H1 (cell line): ENCODE data around the gene ZBTB44. TPM values are rescaled to one million over a fixed set of nuclear protein-coding genes. Genes with fewer than 3 reads are reported as not detected.

Source experiments
- CTCF ChIA-PET: fragments of 300-600 bp; sonication (Branson Sonifier 250); formaldehyde crosslinking; loops from one replicate; lab custom pipeline; 2021; ENCODE audit not compliant: partially characterized antibody; lab: Charles Lee
- POLR2A ChIA-PET: fragments of 300-600 bp; sonication (Branson Sonifier 250); formaldehyde crosslinking; loops from one replicate; lab custom pipeline; 2021; ENCODE audit warnings: inconsistent platforms; ENCODE audit not compliant: partially characterized antibody; lab: Charles Lee
- DNase-seq, 2 experiments: peaks; one replicate each; pipeline versions ENCODE4 v3.0.0 to v3.0.0-alpha.2; 2010 to 2022; ENCODE audit warnings: low spot score in 2 of 2, low read depth in 1 of 2, mixed read lengths in 1 of 2
- FAIRE-seq: peaks from 2 replicates; lab custom pipeline; 2011; peaks lifted over from hg19 to GRCh38; lab: Jason Lieb, UNC
- H2AFZ ChIP-seq: 2 replicates; pipeline ENCODE4 v1.8.1; 2012; ENCODE audit warnings: low read length, inconsistent platforms
- H2AK5ac ChIP-seq: 2 replicates; pipeline ENCODE4 v1.6.1; 2013; ENCODE audit warnings: low read depth, low read length
- H2BK120ac ChIP-seq: replicated peaks from 2 replicates; pipeline ENCODE3; 2013; ENCODE audit warnings: low read depth, low read length, inconsistent platforms
- H2BK12ac ChIP-seq: 2 replicates; pipeline ENCODE4 v1.6.1; 2013; ENCODE audit warnings: low read depth, low read length
- H2BK15ac ChIP-seq: 2 replicates; pipeline ENCODE4 v1.6.1; 2013; ENCODE audit warnings: low read length
- H2BK20ac ChIP-seq: 2 replicates; pipeline ENCODE4 v1.6.1; 2013; ENCODE audit warnings: low read length
- H2BK5ac ChIP-seq: 2 replicates; pipeline ENCODE4 v1.6.1; 2013; ENCODE audit warnings: low read depth, low read length
- H3K14ac ChIP-seq: 2 replicates; pipeline ENCODE4 v1.6.1; 2013; ENCODE audit warnings: inconsistent platforms; ENCODE audit not compliant: insufficient read length
- H3K18ac ChIP-seq: 2 replicates; pipeline ENCODE4 v1.6.1; 2013; ENCODE audit warnings: low read length; ENCODE audit errors: extremely low read depth
- H3K23ac ChIP-seq: 2 replicates; pipeline ENCODE4 v1.6.1; 2013; ENCODE audit warnings: inconsistent platforms; ENCODE audit not compliant: insufficient read length
- H3K23me2 ChIP-seq: 2 replicates; pipeline ENCODE4 v1.6.1; 2013; ENCODE audit warnings: low read depth, low read length
- H3K27ac ChIP-seq: 2 replicates; pipeline ENCODE4 v1.6.1; 2011; ENCODE audit warnings: low read depth, low read length, inconsistent platforms
- H3K27me3 ChIP-seq, 4 experiments: replicated peaks in 1 of 4; 1 replicate in 1 of 4; 2 replicates in 3 of 4; pipeline versions ENCODE4 v1.6.1 to v1.8.1; 2011 to 2013; ENCODE audit warnings: low read length in 3 of 4, mild to moderate bottlenecking in 3 of 4, inconsistent platforms in 2 of 4, mixed read lengths in 2 of 4, moderate library complexity in 1 of 4; ENCODE audit not compliant: control insufficient read depth in 3 of 4, insufficient read depth in 3 of 4; ENCODE audit errors: extremely low read depth in 1 of 4
- H3K36me3 ChIP-seq, 4 experiments: 2 replicates each; pipeline versions ENCODE4 v1.6.1 to v1.8.1; 2011 to 2013; ENCODE audit warnings: mild to moderate bottlenecking in 4 of 4, low read length in 3 of 4, moderate library complexity in 2 of 4, control low read depth in 1 of 4, inconsistent platforms in 1 of 4; ENCODE audit not compliant: insufficient read depth in 4 of 4, control insufficient read depth in 2 of 4
- H3K4ac ChIP-seq: replicated peaks from 2 replicates; pipeline ENCODE3; 2013; ENCODE audit warnings: low read length, low read depth, mixed read lengths, inconsistent platforms; ENCODE audit not compliant: insufficient read length
- H3K4me1 ChIP-seq, 4 experiments: replicated peaks in 1 of 4; 1 replicate in 1 of 4; 2 replicates in 3 of 4; pipeline versions ENCODE4 v1.6.1 to v1.8.1; 2011 to 2013; ENCODE audit warnings: low read length in 3 of 4, inconsistent platforms in 2 of 4, mixed read lengths in 1 of 4; ENCODE audit not compliant: insufficient read depth in 4 of 4, control insufficient read depth in 3 of 4
- H3K4me2 ChIP-seq, 2 experiments: 2 replicates each; pipeline versions ENCODE4 v1.6.1 to v1.8.1; 2011 to 2013; ENCODE audit warnings: low read depth in 2 of 2, low read length in 2 of 2, control low read depth in 1 of 2, inconsistent platforms in 1 of 2, mild to moderate bottlenecking in 1 of 2; ENCODE audit not compliant: insufficient read depth in 1 of 2
- H3K4me3 ChIP-seq, 4 experiments: fragments of 200-600, 300-600 bp in 1 of 4; sonication (generic), shearing (Covaris generic), sonication (Bioruptor Twin) in 1 of 4; 2 replicates each; pipeline versions ENCODE4 v1.5.1 to v1.8.1; 2011 to 2016; ENCODE audit warnings: low read length in 4 of 4, low read depth in 3 of 4, control low read depth in 2 of 4, inconsistent platforms in 2 of 4, mild to moderate bottlenecking in 2 of 4, mixed read lengths in 1 of 4, moderate library complexity in 1 of 4; ENCODE audit not compliant: insufficient read depth in 2 of 4; ENCODE audit errors: extremely low read depth in 1 of 4
- H3K56ac ChIP-seq: replicated peaks from 2 replicates; pipeline ENCODE3; 2013; ENCODE audit warnings: low read depth, mild to moderate bottlenecking, mixed read lengths, low read length, inconsistent platforms; ENCODE audit not compliant: insufficient read length
- H3K79me1 ChIP-seq: 2 replicates; pipeline ENCODE4 v1.6.1; 2013; ENCODE audit warnings: low read depth, low read length, control low read depth
- H3K79me2 ChIP-seq, 2 experiments: 2 replicates each; pipeline versions ENCODE4 v1.6.1 to v1.8.1; 2012 to 2013; ENCODE audit warnings: low read length in 2 of 2, mild to moderate bottlenecking in 2 of 2, inconsistent platforms in 1 of 2; ENCODE audit not compliant: insufficient read depth in 2 of 2, control insufficient read depth in 1 of 2
- H3K9ac ChIP-seq, 4 experiments: replicated peaks in 1 of 4; 1 replicate in 1 of 4; 2 replicates in 3 of 4; pipeline versions ENCODE4 v1.6.1 to v1.8.1; 2011 to 2013; ENCODE audit warnings: low read depth in 3 of 4, low read length in 3 of 4, control low read depth in 2 of 4, mild to moderate bottlenecking in 2 of 4, moderate library complexity in 2 of 4, inconsistent platforms in 1 of 4; ENCODE audit errors: extremely low read depth in 1 of 4
- H3K9me3 ChIP-seq, 2 experiments: 2 replicates each; pipeline versions ENCODE4 v1.6.1 to v1.8.1; 2012 to 2013; ENCODE audit warnings: mild to moderate bottlenecking in 2 of 2, moderate library complexity in 2 of 2, control low read depth in 1 of 2, inconsistent platforms in 1 of 2, low read depth in 1 of 2, low read length in 1 of 2, mixed read lengths in 1 of 2; ENCODE audit not compliant: insufficient read depth in 2 of 2
- H4K20me1 ChIP-seq, 2 experiments: replicated peaks in 1 of 2; 2 replicates each; pipeline versions ENCODE3 to v1.8.1; 2011 to 2013; ENCODE audit warnings: inconsistent platforms in 2 of 2, low read length in 2 of 2, mild to moderate bottlenecking in 1 of 2; ENCODE audit not compliant: insufficient read depth in 2 of 2, control insufficient read depth in 1 of 2
- H4K5ac ChIP-seq: 2 replicates; pipeline ENCODE4 v1.6.1; 2013; ENCODE audit warnings: low read length, low read depth, mixed read lengths, inconsistent platforms; ENCODE audit not compliant: insufficient read length
- H4K8ac ChIP-seq: 2 replicates; pipeline ENCODE4 v1.8.0; 2013; ENCODE audit warnings: mild to moderate bottlenecking, moderate library complexity, low read length, inconsistent platforms; ENCODE audit not compliant: insufficient read depth; ENCODE audit errors: extremely low read depth
- H4K91ac ChIP-seq: replicated peaks from 2 replicates; pipeline ENCODE3; 2013; ENCODE audit warnings: low read length, mixed read lengths, inconsistent platforms; ENCODE audit not compliant: insufficient read length
- ATF3 ChIP-seq: IDR thresholded peaks from 2 replicates; pipeline ENCODE4 v1.6.1; 2011; ENCODE audit warnings: low read depth, mild to moderate bottlenecking, low read length; ENCODE audit not compliant: insufficient read depth
- BCL11A ChIP-seq, 2 experiments: IDR thresholded peaks; one replicate each; pipeline ENCODE4 v1.6.1; 2011; ENCODE audit warnings: low read depth in 2 of 2, low read length in 2 of 2, mild to moderate bottlenecking in 2 of 2
- CEBPB ChIP-seq: IDR thresholded peaks from 2 replicates; pipeline ENCODE4 v1.6.1; 2012; ENCODE audit warnings: low read depth, low read length
- CHD1 ChIP-seq: IDR thresholded peaks from 2 replicates; pipeline ENCODE4 v1.6.1; 2012; ENCODE audit warnings: low read depth, low read length, improper control_type of control experiment
- CREB1 ChIP-seq: IDR thresholded peaks from 2 replicates; pipeline ENCODE4 v1.6.1; 2012; ENCODE audit warnings: inconsistent platforms
- EZH2 ChIP-seq: fragments of 200-600 bp; sonication (generic); IDR thresholded peaks from 2 replicates; pipeline ENCODE4 v1.7.1; 2012; ENCODE audit warnings: low read depth, mild to moderate bottlenecking, moderate library complexity, low read length, inconsistent platforms; ENCODE audit not compliant: severe bottlenecking
- GTF2F1 ChIP-seq: IDR thresholded peaks from 2 replicates; pipeline ENCODE4 v1.6.1; 2012; ENCODE audit warnings: low read depth, low read length, improper control_type of control experiment, borderline replicate concordance
- HDAC6 ChIP-seq: IDR thresholded peaks from one replicate; pipeline ENCODE4 v1.7.1; 2012; ENCODE audit warnings: low read depth, mild to moderate bottlenecking, inconsistent platforms, low read length, moderate library complexity
- JUND ChIP-seq: IDR thresholded peaks from 2 replicates; pipeline ENCODE4 v1.6.1; 2011; ENCODE audit warnings: mild to moderate bottlenecking, improper control_type of control experiment, low read length
- NANOG ChIP-seq: IDR thresholded peaks from 2 replicates; pipeline ENCODE4 v1.6.1; 2011; ENCODE audit warnings: low read length, low read depth, mild to moderate bottlenecking, inconsistent platforms; ENCODE audit not compliant: insufficient read depth, poor library complexity, severe bottlenecking
- RAD21 ChIP-seq, 2 experiments: IDR thresholded peaks in 1 of 2; conservative IDR thresholded peaks in 1 of 2; 2 replicates each; pipeline ENCODE4 v1.6.1; 2011; ENCODE audit warnings: low read depth in 2 of 2, low read length in 2 of 2, improper control_type of control experiment in 1 of 2, inconsistent platforms in 1 of 2, mild to moderate bottlenecking in 1 of 2, moderate library complexity in 1 of 2
- RXRA ChIP-seq: IDR thresholded peaks from 2 replicates; pipeline ENCODE4 v1.6.1; 2011; ENCODE audit warnings: low read depth, mild to moderate bottlenecking, low read length, moderate library complexity; ENCODE audit not compliant: insufficient read depth
- SAP30 ChIP-seq: fragments of 300-600 bp; sonication (generic); IDR thresholded peaks from 2 replicates; pipeline ENCODE4 v1.7.1; 2012; ENCODE audit warnings: low read length, moderate library complexity, mild to moderate bottlenecking, inconsistent platforms; ENCODE audit not compliant: insufficient read depth, insufficient replicate concordance
- WGBS, 2 experiments: shearing (Covaris generic) in 1 of 2; methylation state at CpG; one replicate each; pipeline versions ENCODE4 v1.1.6 to v1.1.7; 2013 to 2015; ENCODE audit warnings: low lambda C conversion rate in 2 of 2, mixed read lengths in 2 of 2, inconsistent platforms in 1 of 2, low coverage in 1 of 2, missing lambda C conversion rate in 1 of 2; ENCODE audit not compliant: insufficient replicate concordance in 2 of 2, insufficient coverage in 1 of 2, insufficient read length in 1 of 2; ENCODE audit errors: extremely low coverage in 1 of 2, missing lambda C conversion rate in 1 of 2; 5-methylcytosine and 5-hydroxymethylcytosine counted together
- polyA plus RNA-seq, 7 experiments: library from polyadenylated mRNA; depleted of rRNA in 3 of 7; stranded (reverse) in 5 of 7; unstranded in 2 of 7; fragments of >200 nt in 5 of 7; fragments of 200-250 nt in 2 of 7; gene quantifications; 1 replicate in 5 of 7; 2 replicates in 1 of 7; 4 replicates in 1 of 7; pipeline versions ENCODE4 v1.2.1 to v1.2.3, GENCODE V29; 2011 to 2013; ENCODE audit warnings: missing spikeins in 2 of 7, mixed read lengths in 2 of 7
- total RNA-seq: library from RNA; stranded (reverse); fragmentation: NEBNext Ultra II Directional; extraction: Animal tissue kit (Norgen Biotek cat#: 25700); gene quantifications from 2 replicates; pipeline ENCODE4 v1.2.1, GENCODE V29; 2021

ZBTB44 gene
- total and polyA plus RNA-seq, 2 of the 8 experiments (the other 6 are each of a cell fraction or from before 2014, with no cell fraction given) = 37.2 to 158 TPM

- peaks cover 0 to 4% of the 10 kb centered on the region in 2 experiments for H4K20me1 ChIP-seq
- ChIA-PET CTCF (no interaction called here), POLR2A (interaction anchor here (1.5 kb wide), 1 partner anchor 10 kb away, joined by 6 read pairs; no protein-coding TSS in a partner anchor)
- H3K79me1 ChIP-seq = no peaks in the 10 kb centered on the region
- no peak overlapping the region for H4K91ac ChIP-seq
- no peak overlapping the region for H2AFZ ChIP-seq
- no peak overlapping the region for H4K5ac ChIP-seq
- H3K4ac ChIP-seq = no peak overlapping the region
- no peak overlapping the region for H3K4me3 ChIP-seq
- H4K8ac ChIP-seq = no peak overlapping the region; the same call in 1 of the 2 replicates
- no peaks in the 10 kb centered on the region; a peak in 1 of 4 replicates for H3K9me3 ChIP-seq
- no peak overlapping the region for H2BK15ac ChIP-seq
- no peak overlapping the region for H2AK5ac ChIP-seq
- no peak overlapping the region for H3K27ac ChIP-seq
- no peak overlapping the region for H3K23ac ChIP-seq
- 98% methylated on average over 6 of the region's 6 CpGs; no CpG with 5 or more reads in 1 of the 2 experiments for WGBS, 2 experiments
- FAIRE-seq (no peak), DNase-seq (no peak)
- H3K23me2 ChIP-seq = no peaks in the 10 kb centered on the region
- no peak overlapping the region for H2BK20ac ChIP-seq
- H3K9ac ChIP-seq = 0 out of 7 replicates have a peak overlapping the region, but pooled peaks of 1 of the 4 experiments have one; percentile 8
- H3K27me3 ChIP-seq = no peaks in the 10 kb centered on the region
- no peak overlapping the region for H2BK120ac ChIP-seq
- H3K4me2 ChIP-seq = no peak overlapping the region
- H3K18ac ChIP-seq = no peak overlapping the region
- no peak overlapping the region for H2BK12ac ChIP-seq
- H3K36me3 ChIP-seq = peaks cover 4 to 40% (median 17%) of the 10 kb centered on the region in 4 experiments; a peak in 7 of 8 replicates
- H3K14ac ChIP-seq = no peak overlapping the region
- no peaks in the 10 kb centered on the region for H3K4me1 ChIP-seq
- no peak overlapping the region for H2BK5ac ChIP-seq
- peaks cover 3 to 84% of the 10 kb centered on the region in 2 experiments; a peak in 3 of 4 replicates for H3K79me2 ChIP-seq
- no peak overlapping the region for H3K56ac ChIP-seq
- TF ChIP-seq HDAC6 (no peak), CEBPB (no peak), JUND (no peak), ATF3 (no peak), BCL11A (IDR thresholded peaks at IDR 0.05; ENCODE audit: low read depth in 2 of 2, low read length in 2 of 2) (no peak), CHD1 (no peak), SAP30 (no peak), NANOG (no peak), RAD21 (IDR thresholded peaks at IDR 0.05 in 1 of 2, conservative IDR thresholded peaks at IDR 0.05 in 1 of 2; ENCODE audit: low read depth in 2 of 2, low read length in 2 of 2) (no peak), RXRA (no peak), CREB1 (no peak), EZH2 (no peak), GTF2F1 (no peak)
Observed at GRCh38 chr11:130260742-130261141, 54.0 kb downstream of the ZBTB44 start.
